Measurements from ENCODE around the gene HIPK2.

- TF ChIP-seq CTCF (IDR thresholded peaks at IDR 0.05; ENCODE audit: low read length) (no peak), EZH2 (IDR thresholded peaks at IDR 0.05; ENCODE audit: borderline replicate concordance, low read length) (no peak)
These were observed 104.6 kb downstream of the HIPK2 start for GRCh38 chr7:139673230-139673629.

Data from OCI-LY1 (cell line).